GM21717 (cell line): Measurements from ENCODE around the gene PALD1.
"Not testable (repeated sequence)": the region's sequence is repeated elsewhere in the genome, so short reads cannot be mapped to it uniquely, and the experiment has no call there.

Experiments used
- ATAC-seq: cut with Tn5 transposase; IDR thresholded peaks from one replicate; pipeline ENCODE4 v1.9.1; 2021; ENCODE audit warnings: mild to moderate bottlenecking, moderate library complexity; ENCODE audit not compliant: unreplicated experiment

The PALD1 gene

GRCh38 chr10:70481831-70482530, 3.4 kb downstream of the PALD1 start:
- ATAC-seq, result no peak

- no peak for ATAC-seq
These were observed 4.6 kb downstream of the PALD1 start for GRCh38 chr10:70482982-70483760.

GRCh38 chr10:70483872-70484271, 5.3 kb downstream of the PALD1 start:
- ATAC-seq, result not testable (repeated sequence)

GRCh38 chr10:70487824-70488223, 9.3 kb downstream of the PALD1 start:
- no peak for ATAC-seq

- no peak for ATAC-seq
These were observed 11.6 kb downstream of the PALD1 start for GRCh38 chr10:70490142-70490541.

GRCh38 chr10:70491614-70492013, 13.0 kb downstream of the PALD1 start:
- no peak for ATAC-seq

- ATAC-seq, result peak; percentile 34
These were observed 14.5 kb downstream of the PALD1 start for GRCh38 chr10:70492786-70493659.

- ATAC-seq, result peak; percentile 58
These were observed 15.2 kb downstream of the PALD1 start for GRCh38 chr10:70493660-70494234.

GRCh38 chr10:70494536-70494935, 16.0 kb downstream of the PALD1 start:
- ATAC-seq, result peak; percentile 26

GRCh38 chr10:70494966-70495365, 16.4 kb downstream of the PALD1 start:
- no peak for ATAC-seq

GRCh38 chr10:70495691-70496261, 17.2 kb downstream of the PALD1 start:
- no peak for ATAC-seq

- ATAC-seq, result no peak
These were observed 18.0 kb downstream of the PALD1 start for GRCh38 chr10:70496341-70497119.

GRCh38 chr10:70497120-70497545, 18.6 kb downstream of the PALD1 start:
- no peak for ATAC-seq

GRCh38 chr10:70498970-70499835, 20.6 kb downstream of the PALD1 start:
- no peak for ATAC-seq

GRCh38 chr10:70499836-70500167, 21.2 kb downstream of the PALD1 start:
- ATAC-seq, result no peak

- no peak for ATAC-seq
These were observed 21.8 kb downstream of the PALD1 start for GRCh38 chr10:70500368-70500767.

- no peak for ATAC-seq
These were observed 22.3 kb downstream of the PALD1 start for GRCh38 chr10:70500812-70501301.

- no peak for ATAC-seq
These were observed 23.8 kb downstream of the PALD1 start for GRCh38 chr10:70502406-70502805.

- no peak for ATAC-seq
These were observed 25.2 kb downstream of the PALD1 start for GRCh38 chr10:70503776-70504175.
